A549 (cell line): ENCODE data around the gene UBB. TPM values are rescaled to one million over a fixed set of nuclear protein-coding genes. Genes with fewer than 3 reads are reported as not detected.
"Not testable (repeated sequence)": the region's sequence is repeated elsewhere in the genome, so short reads cannot be mapped to it uniquely, and the experiment has no call there.

ENCODE experiments used
- ATAC-seq, 2 experiments: fragments of 200-7000 bp in 1 of 2; fragments of >200 bp in 1 of 2; cut with Nextera tagmentation in 1 of 2; cut with Tn5 transposase in 1 of 2; 3 replicates each; pipeline versions ENCODE4 v1.8.0 to v1.9.1; 2018 to 2020; ENCODE audit warnings: mild to moderate bottlenecking in 1 of 2, moderate library complexity in 1 of 2
- CTCF ChIA-PET: fragments of 300-600 bp; sonication (Branson Sonifier 250); formaldehyde crosslinking; extraction: SDS; loops from one replicate; lab custom pipeline; 2021; ENCODE audit warnings: antibody characterized with exemption, inconsistent platforms; lab: Yijun Ruan, JAX
- POLR2A ChIA-PET: fragments of 350-600 bp; formaldehyde crosslinking; extraction: SDS; loops from one replicate; lab custom pipeline; 2021; ENCODE audit warnings: antibody characterized with exemption, inconsistent platforms; lab: Yijun Ruan, JAX
- DNase-seq, 2 experiments: peaks; one replicate each; pipeline versions ENCODE4 v3.0.0 to v3.0.0-alpha.2; 2011 to 2016; ENCODE audit warnings: low read depth in 1 of 2, low spot score in 1 of 2
- FAIRE-seq: peaks from 2 replicates; lab custom pipeline; 2011; peaks lifted over from hg19 to GRCh38; lab: Jason Lieb, UNC
- H3K27ac ChIP-seq, 2 experiments: fragments of >200 bp; sonication (Bioruptor Twin); formaldehyde crosslinking; 3 replicates each; pipeline ENCODE4 v1.5.1; 2016 to 2017
- H3K4me1 ChIP-seq: fragments of >200 bp; sonication (Bioruptor Twin); formaldehyde crosslinking; 3 replicates; pipeline ENCODE4 v1.6.1; 2016
- H3K4me2 ChIP-seq: fragments of >200 bp; sonication (Bioruptor Twin); formaldehyde crosslinking; 3 replicates; pipeline ENCODE4 v1.6.1; 2016
- H3K4me3 ChIP-seq: fragments of >200 bp; sonication (Bioruptor Twin); formaldehyde crosslinking; 3 replicates; pipeline ENCODE4 v1.5.1; 2016
- H3K9me3 ChIP-seq: fragments of >200 bp; sonication (Bioruptor Twin); formaldehyde crosslinking; 3 replicates; pipeline ENCODE4 v1.6.1; 2016
- FOXS1 ChIP-seq: fragments of 250-450 bp; sonication (Bioruptor Pico); IDR thresholded peaks from 2 replicates; pipeline ENCODE4 v1.5.0; 2020; ENCODE audit warnings: mild to moderate bottlenecking, moderate library complexity
- GATA3 ChIP-seq: IDR thresholded peaks from 2 replicates; pipeline ENCODE4 v1.6.1; 2012; ENCODE audit warnings: borderline replicate concordance
- MAFK ChIP-seq: fragments of 450-650 bp; IDR thresholded peaks from 2 replicates; pipeline ENCODE4 v1.6.1; 2014; ENCODE audit not compliant: partially characterized antibody
- NFE2L2 ChIP-seq: fragments of 150-350 bp; conservative IDR thresholded peaks from 2 replicates; pipeline ENCODE4 v1.6.1; 2014; ENCODE audit warnings: low read length
- NR3C1 ChIP-seq: fragments of >200 bp; sonication (Bioruptor Twin); formaldehyde crosslinking; IDR thresholded peaks from 3 replicates; pipeline ENCODE4 v1.6.1; 2017
- SREBF2 ChIP-seq: fragments of 450-650 bp; IDR thresholded peaks from 2 replicates; pipeline ENCODE4 v1.6.1; 2014; ENCODE audit warnings: mild to moderate bottlenecking, moderate library complexity
- USF2 ChIP-seq: fragments of 450-650 bp; IDR thresholded peaks from 2 replicates; pipeline ENCODE4 v1.6.1; 2014; ENCODE audit warnings: antibody characterized with exemption
- ZSCAN20 ChIP-seq: fragments of 250-450 bp; sonication (Bioruptor Pico); IDR thresholded peaks from 2 replicates; pipeline ENCODE4 v1.8.0; 2022; ENCODE audit warnings: mild to moderate bottlenecking, moderate library complexity
- WGBS: methylation state at CpG from one replicate; pipeline ENCODE4 v1.1.6; 2017; ENCODE audit errors: missing lambda C conversion rate; 5-methylcytosine and 5-hydroxymethylcytosine counted together
- polyA plus RNA-seq, 4 experiments: library from polyadenylated mRNA; depleted of rRNA in 3 of 4; stranded (reverse); fragments of >200 nt; fragmentation: RNase III in 1 of 4; extraction: RNeasy Plus Mini Kit Qiagen cat#74134 plus additional on column Dnase treatment in 1 of 4; gene quantifications; 2 replicates in 3 of 4; 3 replicates in 1 of 4; pipeline ENCODE4 v1.2.3, GENCODE V29; 2011 to 2017
- TF ChIP-seq, protein P1 (sequence below): fragments of >200 bp; sonication (Bioruptor Twin); formaldehyde crosslinking; IDR thresholded peaks from 2 replicates; pipeline ENCODE4 v1.6.1; 2016

Gene UBB
- polyA plus RNA-seq, 2 of the 4 experiments (the other 2 are of a cell fraction) = 2,404 to 2,851 TPM

- not testable (repeated sequence) for H3K4me1 ChIP-seq, ATAC-seq, H3K27ac ChIP-seq, DNase-seq, H3K4me2 ChIP-seq, H3K4me3 ChIP-seq, H3K9me3 ChIP-seq, FAIRE-seq
- 92% methylated on average over 11 of the region's 11 CpGs for WGBS
- CTCF ChIA-PET = interaction anchor here (0.6 to 1.8 kb wide), 5 partner anchors 14 to 128 kb away, joined by 3 to 4 read pairs (median 3); no protein-coding TSS in a partner anchor
- POLR2A ChIA-PET = interaction anchor here (0.6 to 1.3 kb wide), 2 partner anchors 46 to 1441 kb away, joined by 4 to 6 read pairs; no protein-coding TSS in a partner anchor
Measured at GRCh38 chr17:16392491-16392890, 11.6 kb downstream of the UBB start.

GRCh38 chr17:16395887-16396286 lies 15.0 kb downstream of the UBB start:
- H3K27ac ChIP-seq = peak overlapping the region in 1 of 2 experiments; percentile 32; a peak in 1 of 6 replicates
- H3K4me3 ChIP-seq, DNase-seq, POLR2A ChIA-PET, H3K4me2 ChIP-seq, FAIRE-seq, H3K9me3 ChIP-seq: not testable (repeated sequence)
- CTCF ChIA-PET = interaction anchor here (0.9 to 1.0 kb wide), 2 partner anchors 32 to 126 kb away, joined by 3 read pairs; no protein-coding TSS in a partner anchor
- peak; percentile 27 to 54; a peak in 3 of 6 replicates for ATAC-seq
- WGBS = 79% methylated on average over 4 of the region's 4 CpGs
- peaks cover 13% of the 10 kb centered on the region for H3K4me1 ChIP-seq

GRCh38 chr17:16396693-16397092 lies 15.8 kb downstream of the UBB start:
- Histone ChIP-seq H3K27ac (peak overlapping the region in 1 of 2 experiments; percentile 32; a peak in 1 of 6 replicates), H3K4me1 (peaks cover 13% of the 10 kb centered on the region)
- CTCF ChIA-PET = interaction anchor here (0.9 kb wide), 1 partner anchor 125 kb away, joined by 3 read pairs; no protein-coding TSS in a partner anchor
- DNase-seq, H3K9me3 ChIP-seq, FAIRE-seq, H3K4me3 ChIP-seq, POLR2A ChIA-PET, H3K4me2 ChIP-seq: not testable (repeated sequence)
- peak; percentile 44 to 50; a peak in 4 of 6 replicates for ATAC-seq
- 83% methylated on average over 2 of the region's 2 CpGs for WGBS

- DNase-seq = no peak
- 55% methylated on average over 9 of the region's 9 CpGs for WGBS
- no peak for FAIRE-seq
- no peaks in the 10 kb centered on the region for H3K9me3 ChIP-seq
- TF ChIP-seq FOXS1 (no peak), MAFK (peak; percentile 50), USF2 (no peak), SREBF2 (no peak), NFE2L2 (peak; percentile 41; the same call in 1 of the 2 replicates), NR3C1 (no peak), ZSCAN20 (CRISPR knock-in tag) (no peak), GATA3 (peak; percentile 41; the same call in 1 of the 2 replicates)
- TF ChIP-seq, protein P1, sequence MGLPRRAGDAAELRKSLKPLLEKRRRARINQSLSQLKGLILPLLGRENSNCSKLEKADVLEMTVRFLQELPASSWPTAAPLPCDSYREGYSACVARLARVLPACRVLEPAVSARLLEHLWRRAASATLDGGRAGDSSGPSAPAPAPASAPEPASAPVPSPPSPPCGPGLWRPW = no peak
- H3K4me2 ChIP-seq = peak overlapping the region; percentile 46
- ChIA-PET CTCF (interaction anchor here (1.1 kb wide), 1 partner anchor 18 kb away, joined by 3 read pairs; no protein-coding TSS in a partner anchor), POLR2A (interaction anchor here (0.7 kb wide), 1 partner anchor 52 kb away, joined by 4 read pairs; no protein-coding TSS in a partner anchor)
- H3K4me1 ChIP-seq = peaks cover 13% of the 10 kb centered on the region
- H3K4me3 ChIP-seq = no peak overlapping the region
- peak overlapping the region; percentile 29 to 55; a peak in 4 of 6 replicates for H3K27ac ChIP-seq
- peak; percentile 44 to 68; a peak in 4 of 6 replicates for ATAC-seq
Measured at GRCh38 chr17:16398270-16399267, 17.7 kb downstream of the UBB start.

GRCh38 chr17:16403847-16404246 lies 23.0 kb downstream of the UBB start:
- POLR2A ChIA-PET = interaction anchor here (0.7 kb wide), 1 partner anchor 35 kb away, joined by 6 read pairs; no protein-coding TSS in a partner anchor
- H3K4me1 ChIP-seq = peaks cover 21% of the 10 kb centered on the region
- H3K4me2 ChIP-seq, H3K27ac ChIP-seq, H3K9me3 ChIP-seq, H3K4me3 ChIP-seq, ATAC-seq, DNase-seq, FAIRE-seq: not testable (repeated sequence)
- WGBS = 84% methylated on average over 9 of the region's 9 CpGs
- CTCF ChIA-PET = interaction anchor here (0.6 to 1.7 kb wide), 3 partner anchors 11 to 1192 kb away, joined by 3 to 7 read pairs (median 5); partner anchors contain the start of gene TRPV2
